ENCODE results near the gene DNM1L.

DNM1L gene

DNA sequence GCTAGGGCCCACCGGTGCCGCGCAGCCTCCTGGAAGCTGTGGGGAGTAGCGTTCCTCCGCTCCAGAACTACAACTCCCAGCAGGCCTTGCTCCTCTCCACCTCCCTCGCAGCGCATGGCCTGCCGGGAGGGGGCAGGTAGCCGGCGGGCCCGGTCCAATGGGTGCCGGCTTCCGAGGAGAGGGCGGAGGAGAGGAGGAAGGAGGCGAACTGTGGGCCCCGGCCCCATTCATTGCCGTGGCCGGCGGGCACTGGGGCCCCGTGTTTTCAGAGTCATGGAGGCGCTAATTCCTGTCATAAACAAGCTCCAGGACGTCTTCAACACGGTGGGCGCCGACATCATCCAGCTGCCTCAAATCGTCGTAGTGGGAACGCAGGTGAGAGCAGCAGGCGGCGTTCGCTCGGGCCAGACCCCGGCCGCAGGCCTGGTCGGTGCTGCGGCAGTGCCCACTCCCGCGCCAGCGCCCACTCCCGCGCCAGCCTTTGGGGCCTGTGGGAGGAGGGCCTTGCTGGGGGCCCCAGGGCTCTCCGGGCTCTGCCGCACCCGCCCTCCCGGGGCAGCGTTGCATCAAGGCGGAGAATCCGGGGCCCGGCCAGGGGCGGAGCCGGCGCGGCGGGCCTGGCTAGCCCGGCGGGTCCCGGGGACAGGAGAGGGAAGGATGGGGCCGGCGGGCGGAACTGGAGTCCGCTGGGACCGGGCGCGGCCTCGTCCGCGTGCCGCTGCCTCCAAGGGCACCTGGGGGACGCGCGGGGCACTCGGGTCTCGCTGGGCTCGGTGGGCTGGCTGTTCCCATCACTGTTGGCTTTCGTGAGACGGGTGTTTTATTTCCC lies at the start of gene DNM1L:
TSS of gene DNM1L (plus strand) at position 211 of the 829 bp plus-strand sequence. CDS start at position 274, 63 bp downstream.
- peak; percentile 96 for DNase-seq

DNA sequence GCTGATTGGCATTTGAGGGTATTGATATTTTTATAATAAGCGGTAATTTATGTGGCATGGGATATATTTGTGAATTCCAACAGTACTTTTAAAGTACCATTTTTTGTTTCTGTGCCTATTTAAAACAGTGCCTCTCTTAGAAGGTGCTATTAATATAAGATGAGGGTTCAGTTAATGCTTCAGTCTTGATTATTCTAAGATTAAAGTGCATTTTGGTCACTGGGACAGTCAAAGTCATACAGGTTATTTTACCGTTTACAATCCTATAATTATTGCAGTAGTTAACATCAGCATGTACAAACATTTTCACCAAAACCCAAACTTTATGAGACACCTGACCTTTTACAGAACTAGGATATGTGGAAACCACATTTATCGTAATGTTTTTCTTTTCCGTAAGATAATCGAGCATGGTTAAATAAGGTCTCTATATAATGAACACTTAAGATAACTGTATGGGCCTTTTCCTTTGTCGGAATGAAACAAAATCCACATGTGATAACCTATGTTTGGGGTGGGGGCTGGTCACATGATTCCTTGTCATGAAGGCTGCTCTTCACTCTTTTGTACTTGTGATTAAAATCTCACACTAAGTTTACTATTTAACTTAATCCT lies 37.7 kb upstream of the DNM1L start:
- no peak for DNase-seq

DNA sequence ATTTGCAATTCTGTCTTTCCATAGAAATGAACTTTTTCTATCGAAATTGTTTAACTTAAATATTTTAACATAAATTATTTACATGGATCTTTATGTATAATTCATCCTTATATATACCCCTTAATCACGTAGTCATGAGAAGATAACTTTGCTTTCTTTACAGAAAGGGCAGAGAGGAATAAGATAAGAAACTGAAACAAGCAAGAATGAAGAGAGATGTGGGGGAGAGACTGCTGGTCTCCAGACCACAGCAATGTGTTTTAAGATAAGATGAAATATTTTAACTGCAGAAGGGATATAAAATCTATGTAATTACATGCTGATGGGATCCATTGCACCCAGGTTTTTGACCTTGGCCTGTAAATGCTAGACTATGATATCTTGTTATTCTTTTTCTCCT lies 34.7 kb upstream of the DNM1L start:
- no peak for DNase-seq

DNA sequence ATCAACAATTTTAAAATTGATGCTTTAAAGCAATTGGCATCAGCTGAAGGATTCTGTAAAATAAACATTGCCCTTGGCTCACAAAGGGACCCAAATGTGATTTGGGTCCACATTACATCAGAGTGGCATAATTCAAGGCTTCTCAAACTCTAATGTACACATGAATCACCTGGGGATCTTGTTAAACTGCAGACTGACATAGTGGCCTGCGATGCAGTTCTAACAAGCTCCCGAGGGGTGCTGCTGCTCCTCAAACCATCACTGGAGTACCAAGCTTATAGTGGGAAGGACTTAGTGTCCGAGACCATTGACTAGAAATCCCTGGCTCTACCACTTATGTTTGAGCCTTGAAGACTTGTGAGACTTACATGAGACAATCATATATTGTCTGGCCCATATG lies 31.8 kb upstream of the DNM1L start:
- no peak for DNase-seq

DNA sequence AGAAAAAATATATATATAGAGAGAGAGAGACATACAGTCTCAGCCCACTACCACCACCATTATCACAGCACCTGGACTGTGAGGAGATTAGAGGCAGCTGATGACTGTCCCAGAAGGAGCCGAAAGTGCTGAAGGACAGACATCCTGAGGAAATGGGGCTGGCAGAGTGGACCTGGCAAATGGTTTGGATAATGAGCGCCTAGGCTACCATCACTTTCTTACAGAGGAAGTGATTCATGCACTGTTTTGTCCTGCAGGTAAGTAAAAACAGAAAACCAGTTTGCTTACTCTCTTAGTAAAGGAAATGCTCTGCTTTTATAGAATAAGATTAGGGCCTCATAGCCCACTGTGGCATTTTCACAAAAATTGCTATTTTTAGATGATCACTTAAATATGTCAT lies 28.6 kb upstream of the DNM1L start:
- no peak for DNase-seq

DNA sequence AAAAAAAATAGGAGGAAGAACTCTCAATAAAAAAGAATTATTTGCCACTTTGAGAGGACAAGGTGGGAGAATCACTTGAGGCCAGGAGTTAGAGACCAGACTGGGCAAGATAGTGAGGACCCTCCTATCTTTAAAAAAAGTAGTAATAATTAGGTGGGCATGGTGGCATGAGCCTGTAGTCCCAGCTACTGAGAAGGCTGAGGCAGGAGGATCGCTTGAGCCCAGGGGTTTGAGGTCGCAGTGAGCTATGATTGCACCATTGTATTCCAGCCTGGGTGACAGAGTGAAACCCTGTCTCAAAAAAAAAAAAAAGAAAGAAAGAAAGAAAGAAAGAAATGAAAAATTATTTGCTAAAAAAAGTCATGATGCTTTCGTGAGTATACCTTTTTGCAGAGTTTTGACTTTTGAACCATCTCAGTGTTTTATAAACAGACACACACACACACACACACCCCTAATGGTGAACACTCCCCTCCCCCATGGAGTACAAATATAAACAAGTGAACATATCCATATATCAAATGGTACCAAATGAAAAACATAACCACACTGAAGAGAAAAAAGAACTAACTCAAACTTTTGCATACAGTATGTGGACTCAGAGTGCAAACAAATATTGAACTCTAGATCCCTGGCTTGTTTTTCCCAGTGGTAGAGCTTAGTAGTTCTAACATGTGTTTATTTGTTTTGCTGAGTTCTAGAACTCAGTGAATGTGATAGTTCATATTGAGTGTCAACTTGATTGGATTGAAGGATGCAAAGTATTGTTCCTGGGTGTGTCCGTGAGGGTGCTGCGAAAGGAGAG lies 27.7 kb upstream of the DNM1L start:
- DNase-seq = no peak

DNA sequence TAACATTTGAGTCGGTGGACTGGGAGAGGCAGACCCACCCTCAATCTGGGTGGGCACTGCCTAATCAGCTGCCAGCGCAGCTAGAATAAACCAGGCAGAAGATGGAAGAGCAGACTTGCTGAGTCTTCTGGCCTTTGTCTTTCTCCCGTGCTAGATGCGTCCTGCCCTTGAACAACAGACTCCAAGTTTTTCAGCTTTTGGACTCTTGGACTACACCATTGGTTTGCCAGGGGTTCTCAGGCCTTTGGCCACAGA lies 27.2 kb upstream of the DNM1L start:
- DNase-seq = no peak

DNA sequence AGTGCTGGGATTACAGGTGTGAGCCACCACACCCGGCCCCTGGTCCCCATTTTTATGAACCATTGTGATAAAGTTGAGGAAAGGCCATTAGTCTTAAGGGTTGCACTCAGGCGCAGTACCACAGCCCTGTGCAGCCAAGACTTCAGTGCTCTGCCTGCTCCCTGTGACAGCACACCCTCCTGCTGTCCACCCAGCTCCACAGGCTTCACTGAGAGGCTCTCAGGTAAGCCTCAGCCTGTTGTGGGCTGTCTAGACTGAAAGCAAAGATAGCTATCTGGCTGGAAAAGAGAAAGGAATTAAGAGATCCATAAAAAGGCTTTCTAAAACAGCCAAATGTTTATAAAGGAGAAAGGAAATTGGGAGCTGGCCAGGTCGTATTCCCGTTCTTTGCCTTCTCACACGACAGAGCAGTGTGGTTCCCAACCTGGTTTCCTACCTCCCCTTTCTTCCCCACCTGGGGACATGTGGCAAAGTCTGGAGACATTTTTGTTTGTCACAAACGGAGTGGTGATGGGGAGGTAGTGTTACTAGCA lies 19.1 kb upstream of the DNM1L start:
- no peak for DNase-seq

DNA sequence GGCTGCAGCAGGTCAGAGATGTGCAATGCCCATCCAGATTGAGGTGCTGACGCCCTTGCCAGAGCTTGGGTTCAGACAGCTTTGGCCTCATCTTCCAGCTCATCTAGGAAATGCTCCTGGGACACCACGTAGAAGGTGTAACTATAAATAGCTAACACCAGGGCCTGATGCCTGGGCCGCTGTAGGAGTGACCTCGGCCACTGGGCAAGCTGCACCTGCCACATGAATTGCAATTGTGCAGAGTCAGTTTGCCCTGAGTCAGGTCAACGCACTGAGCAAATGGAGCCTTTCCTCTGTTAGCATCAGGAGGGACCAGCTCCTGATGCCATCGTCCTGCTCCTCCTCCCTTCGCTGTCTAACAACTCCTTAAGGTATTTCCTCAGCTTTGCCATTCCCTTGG lies 17.4 kb upstream of the DNM1L start:
- DNase-seq = no peak

DNA sequence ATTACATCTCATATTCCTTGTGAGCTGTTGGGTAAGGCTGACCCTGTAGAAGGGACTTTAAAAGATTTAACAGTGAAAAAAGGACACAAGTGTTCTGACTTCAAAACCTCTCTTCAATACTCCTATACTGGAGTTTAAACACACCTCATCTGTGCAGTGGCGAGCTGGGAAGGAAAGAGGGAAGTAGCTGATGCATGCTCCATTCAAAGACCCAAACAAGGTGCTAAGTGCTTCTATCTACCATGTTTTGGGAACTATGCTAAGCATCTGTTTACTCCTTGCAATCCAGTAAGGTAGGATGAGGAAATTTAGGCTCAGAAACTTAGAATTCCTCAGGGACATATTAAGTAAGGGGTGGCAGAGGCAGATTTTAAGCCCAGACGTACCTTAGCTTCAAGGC lies 16.4 kb upstream of the DNM1L start:
- DNase-seq = no peak

DNA sequence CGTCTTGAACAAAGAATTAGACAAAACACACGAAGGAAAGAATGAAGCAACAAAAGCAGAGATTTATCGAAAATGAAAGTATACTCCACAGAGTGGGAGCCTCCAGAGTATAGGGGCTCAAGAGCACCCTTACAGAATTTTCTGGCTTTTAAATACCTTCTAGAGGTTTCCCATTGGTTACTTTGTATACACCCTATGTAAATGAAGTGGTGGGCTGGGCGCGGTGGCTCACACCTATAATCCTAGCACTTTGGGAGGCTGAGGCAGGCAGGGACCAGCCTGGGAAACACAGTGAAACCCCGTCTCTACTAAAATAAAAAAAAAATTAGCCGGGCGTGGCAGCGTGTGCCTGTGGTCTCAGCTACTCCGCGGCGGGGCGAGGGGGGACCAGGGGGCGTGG lies 13.1 kb upstream of the DNM1L start:
- no peak for DNase-seq

DNA sequence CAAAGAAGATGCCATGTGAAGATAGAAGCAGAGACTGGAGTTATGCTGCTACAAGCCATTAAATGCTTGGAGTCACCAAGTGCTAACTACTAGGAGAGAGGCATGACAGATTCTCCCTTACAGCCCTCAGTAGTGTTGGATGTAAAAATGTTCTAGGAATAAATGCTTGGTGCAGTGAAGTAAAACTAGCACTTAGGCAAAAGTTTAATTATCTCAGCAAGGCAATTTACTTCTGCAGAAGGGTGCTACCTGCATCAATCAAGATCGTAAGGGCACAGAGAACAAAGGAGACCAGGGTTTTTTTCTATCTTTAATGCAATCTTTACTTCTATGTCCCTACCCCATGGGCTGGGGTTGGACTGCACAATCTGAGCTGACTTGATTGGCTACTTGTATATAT lies 9.5 kb upstream of the DNM1L start:
- DNase-seq = no peak

DNA sequence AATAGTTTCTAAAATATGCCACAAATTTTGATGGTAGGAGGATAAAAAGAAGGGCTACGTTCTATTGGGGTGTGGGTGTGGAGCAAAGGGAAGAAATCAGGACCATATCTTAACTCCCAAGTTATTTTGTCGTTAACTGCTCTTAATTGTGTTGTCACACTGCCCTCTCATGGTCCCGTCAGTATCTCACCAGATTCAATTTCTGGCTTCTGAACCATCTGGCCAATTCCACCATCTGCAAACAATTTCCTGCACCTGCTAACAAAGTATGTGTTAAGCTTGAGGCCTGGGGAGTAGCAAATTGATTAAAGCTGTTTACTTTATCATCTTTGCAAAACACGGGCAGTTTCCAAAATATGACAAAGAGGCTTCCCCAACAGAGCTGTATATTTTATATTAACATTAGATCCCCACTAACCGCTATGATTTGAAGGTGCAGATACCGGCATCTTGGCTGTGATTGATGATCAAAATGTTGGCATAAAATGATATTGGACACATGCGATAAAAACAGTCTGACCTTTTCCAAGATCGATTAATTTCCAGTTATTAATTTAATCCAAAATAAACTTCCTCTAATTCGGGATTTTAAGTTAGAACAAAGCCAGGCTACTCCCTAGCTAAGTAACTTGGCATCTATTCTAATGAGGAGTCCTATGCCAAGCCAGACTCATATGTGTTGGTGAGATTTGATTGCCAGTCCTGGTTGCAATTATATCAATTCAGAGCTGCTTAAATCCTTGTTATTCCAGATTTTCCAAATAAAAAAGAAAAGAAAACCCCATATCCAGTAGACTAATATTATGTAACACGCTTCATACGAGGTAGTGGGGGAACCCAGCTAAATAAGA lies 6.9 kb upstream of the DNM1L start:
- DNase-seq = peak; percentile 52

DNA sequence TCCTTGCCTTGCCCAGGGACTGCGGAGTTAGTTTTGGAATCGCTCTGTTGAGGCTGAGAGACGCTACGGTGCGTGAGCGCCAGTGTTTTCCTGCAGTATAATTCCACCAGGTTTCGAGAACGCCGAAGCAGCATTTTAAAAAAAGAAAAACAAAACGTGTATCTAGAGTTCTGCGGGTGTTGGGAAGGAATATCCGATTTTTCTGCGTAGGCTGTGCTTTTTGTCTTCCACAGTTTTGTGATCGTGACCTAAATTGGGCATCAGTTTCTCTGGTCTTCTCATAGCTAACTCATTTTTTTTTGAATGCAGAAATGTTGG lies 778 bp downstream of the DNM1L start:
- DNase-seq = no peak

DNA sequence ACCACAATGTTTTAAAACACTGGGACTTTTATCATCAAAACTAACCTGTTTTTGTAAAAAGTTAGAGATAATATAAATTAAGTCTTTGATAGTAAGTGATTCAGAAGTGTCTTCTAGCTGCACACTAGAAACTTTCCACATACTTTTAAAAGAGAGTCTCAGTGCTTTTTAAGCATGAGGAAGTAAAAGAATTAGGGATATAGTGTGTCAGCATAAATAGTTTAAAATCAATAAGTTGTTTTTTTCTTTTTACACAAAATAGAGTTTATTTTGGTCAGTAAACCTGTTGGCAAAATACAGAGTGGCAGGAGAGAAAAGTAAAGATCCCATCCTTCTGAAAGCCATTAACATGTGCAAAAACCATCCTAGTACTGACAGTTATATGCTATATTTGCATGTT lies 1.7 kb downstream of the DNM1L start:
- no peak for DNase-seq

DNA sequence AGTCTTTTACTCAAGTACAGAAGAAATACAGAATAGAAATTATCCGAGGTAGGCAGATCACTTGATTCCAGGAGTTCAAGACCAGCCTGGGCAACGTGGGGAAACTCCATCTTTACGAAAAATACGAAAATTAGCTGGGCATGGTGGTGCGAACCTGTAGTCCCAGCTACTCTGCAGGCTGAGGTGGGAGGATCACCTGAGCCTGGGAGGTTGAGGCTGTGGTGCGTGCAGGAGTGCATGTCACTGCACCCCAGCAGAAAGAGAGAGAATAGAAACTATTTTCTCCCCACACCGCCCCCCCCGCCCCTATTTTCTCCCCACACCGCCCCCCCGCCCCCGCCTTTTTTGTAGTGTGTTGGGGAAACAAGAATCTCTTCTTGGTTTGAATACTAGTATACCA lies 2.2 kb downstream of the DNM1L start:
- DNase-seq = no peak

DNA sequence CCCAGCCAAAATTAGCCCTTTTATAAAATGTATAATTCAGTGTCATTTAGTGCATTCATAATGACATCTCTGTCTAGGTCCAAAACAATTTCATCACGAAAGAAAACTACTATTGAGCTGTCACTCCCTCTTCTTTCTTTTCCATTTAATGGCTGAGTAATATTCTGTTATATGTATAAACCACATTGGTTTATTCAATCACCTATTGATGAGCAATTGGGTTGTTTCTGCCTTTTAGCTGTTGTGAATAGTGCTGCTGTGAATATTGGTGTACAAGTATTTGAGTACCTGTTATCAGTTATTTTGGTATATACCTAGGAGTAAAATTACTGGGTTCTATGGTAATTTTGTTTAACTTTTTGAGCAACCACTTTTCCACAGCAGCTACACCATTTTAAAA lies 7.2 kb downstream of the DNM1L start:
- DNase-seq = no peak

DNA sequence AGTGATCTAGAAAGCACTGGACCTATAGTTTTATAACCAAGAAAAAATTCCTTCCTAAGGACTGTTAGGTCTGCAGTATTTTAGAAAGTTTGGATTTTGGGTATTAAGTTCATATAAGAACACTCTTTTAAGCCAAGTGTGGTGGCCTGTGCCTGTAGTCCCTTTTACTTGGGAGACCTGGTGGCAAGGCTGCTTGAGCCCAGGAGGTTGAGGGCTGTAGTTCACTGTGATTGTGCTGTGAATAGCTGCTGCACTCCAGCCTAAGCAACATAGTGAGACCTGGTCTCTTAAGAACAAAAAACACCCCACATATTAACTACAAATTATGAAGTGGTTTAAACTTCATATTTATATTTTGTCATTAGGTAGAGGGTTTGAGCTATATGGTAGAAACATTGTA lies 9.7 kb downstream of the DNM1L start:
- DNase-seq = no peak

DNA sequence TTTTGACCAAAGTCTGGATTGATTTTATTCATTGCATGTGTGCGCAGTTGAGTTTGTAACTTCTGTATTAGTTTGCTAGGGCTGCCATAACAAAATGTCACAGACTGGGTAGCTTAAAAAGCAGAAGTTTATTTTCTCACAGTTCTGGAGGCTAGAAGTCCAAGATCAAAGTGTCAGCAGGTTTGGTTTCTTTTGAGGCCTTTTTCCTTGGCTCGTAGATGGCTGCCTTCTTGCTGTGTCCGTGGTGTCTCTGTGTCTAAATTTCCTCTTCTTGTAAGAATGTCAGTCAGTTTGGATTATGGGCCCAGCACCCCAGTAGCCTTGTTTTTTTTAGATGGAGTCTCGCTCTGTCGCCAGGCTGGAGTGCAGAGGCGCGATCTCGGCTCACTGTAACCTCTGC lies 11.8 kb downstream of the DNM1L start:
- no peak for DNase-seq

DNA sequence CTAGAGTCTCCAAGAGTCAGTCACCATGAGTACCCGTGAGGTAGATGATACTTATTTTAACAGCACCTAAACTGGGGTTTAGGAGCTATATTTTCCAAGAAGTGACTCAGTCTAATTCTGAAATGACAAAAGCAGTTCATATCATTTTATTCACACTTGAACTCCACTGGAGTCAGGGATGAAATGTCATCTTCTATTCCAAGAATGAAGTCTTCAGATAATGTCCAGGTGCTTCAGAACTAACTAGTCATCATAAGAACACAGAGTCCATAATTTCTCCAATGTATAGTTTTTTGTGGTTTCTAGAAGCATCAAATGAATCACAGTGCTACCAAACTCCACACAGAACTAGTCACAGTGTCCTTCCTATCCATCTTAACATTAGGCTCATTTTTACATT lies 13.3 kb downstream of the DNM1L start:
- no peak for DNase-seq

DNA sequence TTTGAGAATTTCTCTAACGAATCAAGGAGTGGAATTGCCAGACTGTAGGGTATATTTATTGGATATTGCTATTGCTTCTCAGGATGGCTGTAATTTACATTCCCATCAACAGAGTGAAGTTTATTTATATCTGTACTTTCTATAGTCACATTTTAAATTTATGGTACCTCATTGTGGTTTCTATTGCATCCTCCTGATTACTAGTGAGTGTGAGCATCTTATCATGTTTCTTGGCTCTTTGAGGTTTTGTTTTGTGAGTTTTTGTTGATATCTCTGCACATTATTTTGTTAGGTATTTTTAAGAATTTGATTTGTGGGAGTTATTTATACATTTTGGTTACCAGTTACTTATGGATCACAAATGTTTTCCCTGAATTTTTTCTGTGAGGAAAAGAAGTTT lies 13.9 kb downstream of the DNM1L start:
- DNase-seq = no peak

DNA sequence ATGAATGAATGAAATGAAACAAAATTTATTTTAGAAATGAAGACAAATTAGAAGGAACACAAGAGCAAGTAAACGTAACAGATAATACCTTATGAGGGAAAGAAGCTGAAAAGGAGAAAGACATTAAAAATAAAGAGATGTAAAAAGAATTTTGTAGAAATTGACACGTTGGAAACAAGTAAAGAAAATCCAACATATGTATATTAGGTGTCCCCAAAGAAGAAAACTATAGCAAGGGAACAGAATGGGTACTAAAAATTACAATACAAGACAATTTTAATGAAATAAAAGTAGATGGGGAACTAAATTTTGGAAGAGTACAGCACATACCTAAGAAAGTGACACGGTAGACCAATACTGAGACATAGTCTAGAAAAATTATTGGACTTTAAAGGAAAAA lies 16.7 kb downstream of the DNM1L start:
- DNase-seq = no peak

DNA sequence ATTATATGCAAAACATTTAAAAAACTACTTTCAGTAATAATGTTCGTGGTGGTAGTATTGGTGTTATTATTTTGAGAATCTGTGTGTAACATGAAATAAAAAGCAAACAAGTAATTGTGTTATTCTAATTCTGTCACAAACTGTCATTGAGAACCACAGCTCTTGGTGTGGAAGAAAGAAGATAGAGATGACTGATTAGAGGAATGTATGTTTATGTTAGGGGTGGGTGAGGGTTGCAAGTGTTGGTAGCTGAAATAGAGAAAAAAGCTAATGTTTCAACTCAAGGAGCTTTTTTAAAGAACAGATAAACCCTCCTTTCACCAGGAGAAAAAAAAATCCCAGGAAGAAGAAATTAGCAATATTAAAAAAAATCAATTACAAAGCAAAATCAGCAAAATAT lies 18.3 kb downstream of the DNM1L start:
- DNase-seq = no peak
